ENCODE results near the gene FBXO11. TPM values are rescaled to one million over a fixed set of nuclear protein-coding genes. Genes with fewer than 3 reads are reported as not detected.
"Not testable (repeated sequence)": the region's sequence is repeated elsewhere in the genome, so short reads cannot be mapped to it uniquely, and the experiment has no call there.

FBXO11 gene
- polyA plus RNA-seq (2013, experiment 1 of 2; ENCODE audit: insufficient read length) = 46.2 TPM
- 48.8 TPM for polyA plus RNA-seq (2013, experiment 2 of 2; ENCODE audit: insufficient read length)

GRCh38 chr2:47906157-47907038, at the start of gene FBXO11:
Gene FBXO11, minus strand, starts transcription at chr2:47906498. Its CDS starts 778 bp downstream, at chr2:47905720.
- DNase-seq = peak; percentile 100

GRCh38 chr2:47950340-47951301, 44.3 kb upstream of the FBXO11 start:
- DNase-seq = no peak

GRCh38 chr2:47946593-47946992, 40.3 kb upstream of the FBXO11 start:
- no peak for DNase-seq

GRCh38 chr2:47945046-47945781, 38.9 kb upstream of the FBXO11 start:
- no peak for DNase-seq

GRCh38 chr2:47941936-47942335, 35.6 kb upstream of the FBXO11 start:
- DNase-seq = no peak

GRCh38 chr2:47937677-47938076, 31.4 kb upstream of the FBXO11 start:
- DNase-seq = no peak

- no peak for DNase-seq
These were observed 28.8 kb upstream of the FBXO11 start for GRCh38 chr2:47935071-47935470.

- no peak for DNase-seq
These were observed 11.7 kb upstream of the FBXO11 start for GRCh38 chr2:47918043-47918442.

GRCh38 chr2:47917276-47917961, 11.1 kb upstream of the FBXO11 start:
- no peak for DNase-seq

- peak; percentile 57 for DNase-seq
These were observed 10.1 kb upstream of the FBXO11 start for GRCh38 chr2:47916412-47916811.

- DNase-seq = not testable (repeated sequence)
These were observed 4.4 kb upstream of the FBXO11 start for GRCh38 chr2:47910662-47911061.

GRCh38 chr2:47908682-47909081, 2.4 kb upstream of the FBXO11 start:
- DNase-seq = no peak

GRCh38 chr2:47907039-47907781, 912 bp upstream of the FBXO11 start:
- no peak for DNase-seq

- DNase-seq = peak; percentile 57
These were observed 727 bp downstream of the FBXO11 start for GRCh38 chr2:47905386-47906156.

GRCh38 chr2:47903781-47904490, 2.4 kb downstream of the FBXO11 start:
- DNase-seq = no peak

- DNase-seq = not testable (repeated sequence)
These were observed 4.4 kb downstream of the FBXO11 start for GRCh38 chr2:47901892-47902291.

- no peak for DNase-seq
These were observed 5.4 kb downstream of the FBXO11 start for GRCh38 chr2:47900857-47901256.

GRCh38 chr2:47899915-47900816, 6.1 kb downstream of the FBXO11 start:
- DNase-seq = no peak
